HG02938 (cell line): Measurements from ENCODE around the gene EEFSEC.

Source experiments
- ATAC-seq: cut with Tn5 transposase; IDR thresholded peaks from one replicate; pipeline ENCODE4 v1.9.1; 2021; ENCODE audit warnings: mild to moderate bottlenecking, moderate library complexity; ENCODE audit not compliant: unreplicated experiment

Gene EEFSEC

GRCh38 chr3:128455786-128456748 is 302.8 kb downstream of the EEFSEC start:
- ATAC-seq = no peak

DNA sequence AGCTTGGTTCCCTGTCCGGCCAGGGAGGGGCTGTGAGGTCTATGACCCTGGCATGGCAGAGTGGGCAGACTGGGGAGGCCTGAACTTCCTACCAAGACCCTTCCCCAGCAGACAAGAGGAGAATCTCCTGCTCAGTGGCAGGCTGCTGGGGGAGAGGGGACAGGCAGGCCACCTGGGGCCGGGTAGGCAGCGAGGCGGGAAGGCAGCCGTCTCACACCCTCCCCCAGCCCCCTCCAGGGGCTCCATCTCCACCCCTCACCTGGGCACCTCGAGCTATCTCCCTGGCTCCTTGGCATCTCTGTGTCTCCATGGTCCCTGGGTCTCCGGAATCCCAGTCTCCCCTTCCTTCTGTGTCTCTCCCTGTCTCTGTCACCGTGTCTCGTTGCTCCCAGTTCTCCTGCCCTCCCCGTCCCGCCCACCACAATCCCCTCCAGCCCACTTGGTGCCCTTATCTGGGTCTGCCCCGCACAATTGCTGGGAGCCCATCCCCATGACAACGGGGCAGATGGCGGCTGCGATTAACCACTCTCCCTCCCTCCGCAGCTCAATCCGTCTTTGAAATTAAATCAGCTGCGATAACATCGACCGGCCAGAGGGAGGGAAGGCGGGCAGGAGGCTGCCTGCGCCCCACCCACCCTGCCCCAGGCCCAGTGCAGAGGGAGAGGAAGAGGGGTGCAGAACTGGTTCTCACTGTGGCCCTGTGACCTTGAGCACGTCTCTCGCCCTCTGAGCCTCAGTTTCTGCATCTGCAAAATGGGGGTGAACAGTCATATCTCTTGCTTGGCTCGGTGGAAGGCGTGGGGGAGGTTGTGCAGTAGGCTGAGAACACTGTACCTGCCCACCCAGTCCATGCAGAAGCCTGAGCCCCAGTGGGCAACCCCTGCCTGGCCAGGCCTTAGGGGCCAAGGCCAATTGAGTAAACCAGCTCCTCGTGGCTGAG is 303.8 kb downstream of the EEFSEC start:
- ATAC-seq = no peak

- no peak for ATAC-seq
Observed at GRCh38 chr3:128457937-128458336, 304.7 kb downstream of the EEFSEC start.
